Measurements from ENCODE around the gene IFNGR2. TPM values are rescaled to one million over a fixed set of nuclear protein-coding genes. Genes with fewer than 3 reads are reported as not detected.

The IFNGR2 gene, protein sequence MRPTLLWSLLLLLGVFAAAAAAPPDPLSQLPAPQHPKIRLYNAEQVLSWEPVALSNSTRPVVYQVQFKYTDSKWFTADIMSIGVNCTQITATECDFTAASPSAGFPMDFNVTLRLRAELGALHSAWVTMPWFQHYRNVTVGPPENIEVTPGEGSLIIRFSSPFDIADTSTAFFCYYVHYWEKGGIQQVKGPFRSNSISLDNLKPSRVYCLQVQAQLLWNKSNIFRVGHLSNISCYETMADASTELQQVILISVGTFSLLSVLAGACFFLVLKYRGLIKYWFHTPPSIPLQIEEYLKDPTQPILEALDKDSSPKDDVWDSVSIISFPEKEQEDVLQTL
- total RNA-seq, result 59.9 and 64.5 TPM in 2 replicates

DNA sequence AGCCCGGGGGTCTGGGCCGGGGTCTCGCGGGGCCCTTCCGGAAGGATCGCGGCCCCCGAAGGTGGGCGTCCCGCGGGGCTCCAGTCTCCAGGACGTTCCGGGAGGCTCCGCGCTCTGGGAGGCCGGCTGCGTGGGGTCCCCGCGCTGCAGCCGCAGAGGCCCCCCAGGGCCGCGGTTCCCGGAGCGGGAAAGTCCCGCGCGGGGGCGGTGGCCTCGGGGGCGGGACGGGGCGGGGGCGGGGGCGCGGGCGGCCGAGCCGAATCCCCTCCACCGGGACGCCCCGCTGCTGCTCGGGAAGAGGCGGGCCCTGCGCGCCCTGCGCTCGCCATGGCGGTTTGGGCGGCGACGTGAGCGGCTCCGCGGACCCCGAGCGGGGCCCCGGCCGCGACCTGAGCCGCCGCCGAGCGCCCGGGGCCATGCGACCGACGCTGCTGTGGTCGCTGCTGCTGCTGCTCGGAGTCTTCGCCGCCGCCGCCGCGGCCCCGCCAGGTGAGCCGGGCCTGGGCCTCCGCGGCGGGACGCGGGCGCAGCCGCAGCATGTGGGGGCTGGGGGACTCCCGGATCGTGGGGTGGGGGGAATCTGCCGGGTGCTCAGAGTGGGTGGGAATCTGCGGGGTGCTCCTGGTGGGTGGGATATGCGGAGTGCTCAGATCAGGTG lies at the start of gene IFNGR2:
Gene IFNGR2, plus strand, starts transcription at position 286 of the 658 bp plus-strand sequence. Its CDS starts 131 bp downstream, at position 417.
- peak within 1 kb of the TSS; percentile 82 for H3K4me3 ChIP-seq (ENCODE audit: low read depth, low read length)
- TF ChIP-seq, protein P1, sequence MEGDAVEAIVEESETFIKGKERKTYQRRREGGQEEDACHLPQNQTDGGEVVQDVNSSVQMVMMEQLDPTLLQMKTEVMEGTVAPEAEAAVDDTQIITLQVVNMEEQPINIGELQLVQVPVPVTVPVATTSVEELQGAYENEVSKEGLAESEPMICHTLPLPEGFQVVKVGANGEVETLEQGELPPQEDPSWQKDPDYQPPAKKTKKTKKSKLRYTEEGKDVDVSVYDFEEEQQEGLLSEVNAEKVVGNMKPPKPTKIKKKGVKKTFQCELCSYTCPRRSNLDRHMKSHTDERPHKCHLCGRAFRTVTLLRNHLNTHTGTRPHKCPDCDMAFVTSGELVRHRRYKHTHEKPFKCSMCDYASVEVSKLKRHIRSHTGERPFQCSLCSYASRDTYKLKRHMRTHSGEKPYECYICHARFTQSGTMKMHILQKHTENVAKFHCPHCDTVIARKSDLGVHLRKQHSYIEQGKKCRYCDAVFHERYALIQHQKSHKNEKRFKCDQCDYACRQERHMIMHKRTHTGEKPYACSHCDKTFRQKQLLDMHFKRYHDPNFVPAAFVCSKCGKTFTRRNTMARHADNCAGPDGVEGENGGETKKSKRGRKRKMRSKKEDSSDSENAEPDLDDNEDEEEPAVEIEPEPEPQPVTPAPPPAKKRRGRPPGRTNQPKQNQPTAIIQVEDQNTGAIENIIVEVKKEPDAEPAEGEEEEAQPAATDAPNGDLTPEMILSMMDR (conservative IDR thresholded peaks at IDR 0.05; ENCODE audit: low read depth, low read length), result no peak
- no peak for DNase-seq (ENCODE audit: low read depth)

DNA sequence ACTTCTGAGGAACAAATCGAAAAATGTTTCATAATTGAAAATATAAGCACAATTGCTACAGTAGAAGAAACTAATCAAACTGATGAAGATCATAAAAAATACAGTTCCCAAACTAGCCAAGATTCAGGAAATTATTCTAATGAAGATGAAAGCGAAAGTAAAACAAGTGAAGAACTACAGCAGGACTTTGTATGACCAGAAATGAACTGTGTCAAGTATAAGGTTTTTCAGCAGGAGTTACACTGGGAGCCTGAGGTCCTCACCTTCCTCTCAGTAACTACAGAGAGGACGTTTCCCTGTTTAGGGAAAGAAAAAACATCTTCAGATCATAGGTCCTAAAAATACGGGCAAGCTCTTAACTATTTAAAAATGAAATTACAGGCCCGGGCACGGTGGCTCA lies 47.9 kb upstream of the IFNGR2 start:
- TF ChIP-seq, protein P1 (conservative IDR thresholded peaks at IDR 0.05; ENCODE audit: low read depth, low read length), result no peak
- no peak overlapping the region for H3K4me3 ChIP-seq (ENCODE audit: low read depth, low read length)

DNA sequence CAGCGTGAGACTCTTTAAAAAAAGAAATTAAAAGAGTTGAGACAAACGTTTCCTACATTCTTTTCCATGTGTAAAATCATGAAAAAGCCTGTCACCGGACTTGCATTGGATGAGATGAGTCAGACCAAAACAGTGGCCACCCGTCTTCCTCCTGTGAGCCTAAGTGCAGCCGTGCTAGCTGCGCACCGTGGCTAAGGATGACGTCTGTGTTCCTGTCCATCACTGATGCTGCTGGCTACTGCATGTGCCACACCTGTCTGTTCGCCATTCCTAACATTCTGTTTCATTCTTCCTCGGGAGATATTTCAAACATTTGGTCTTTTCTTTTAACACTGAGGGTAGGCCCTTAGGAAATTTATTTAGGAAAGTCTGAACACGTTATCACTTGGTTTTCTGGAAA lies 47.2 kb upstream of the IFNGR2 start:
- H3K4me3 ChIP-seq (ENCODE audit: low read depth, low read length), result no peak overlapping the region
- TF ChIP-seq, protein P1 (conservative IDR thresholded peaks at IDR 0.05; ENCODE audit: low read depth, low read length), result no peak
- no peak for DNase-seq (ENCODE audit: low read depth)

More for the DNA sequence above, 47.9 kb upstream of the IFNGR2 start:
- DNase-seq (ENCODE audit: low read depth), result no peak

DNA sequence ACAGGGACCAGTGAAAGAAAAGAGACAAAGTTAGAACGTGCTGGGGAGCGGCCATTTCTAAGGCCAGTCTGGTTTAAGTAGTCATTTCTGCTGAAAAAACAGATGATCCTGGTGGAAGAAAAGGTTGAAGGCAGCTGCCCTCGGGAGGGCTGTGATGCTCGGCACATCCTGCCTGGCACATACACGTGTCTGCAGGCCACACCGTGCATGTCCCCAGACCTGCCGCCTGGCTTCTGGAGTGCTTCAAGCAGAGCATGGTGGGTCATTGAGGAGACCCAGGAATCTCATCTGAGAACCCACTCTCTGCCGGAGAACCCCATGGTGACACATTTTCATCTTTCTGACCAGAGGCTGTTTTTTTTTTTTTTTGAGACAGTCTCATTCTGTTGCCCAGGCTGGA lies 46.0 kb upstream of the IFNGR2 start:
- TF ChIP-seq, protein P1 (conservative IDR thresholded peaks at IDR 0.05; ENCODE audit: low read depth, low read length), result no peak

DNA sequence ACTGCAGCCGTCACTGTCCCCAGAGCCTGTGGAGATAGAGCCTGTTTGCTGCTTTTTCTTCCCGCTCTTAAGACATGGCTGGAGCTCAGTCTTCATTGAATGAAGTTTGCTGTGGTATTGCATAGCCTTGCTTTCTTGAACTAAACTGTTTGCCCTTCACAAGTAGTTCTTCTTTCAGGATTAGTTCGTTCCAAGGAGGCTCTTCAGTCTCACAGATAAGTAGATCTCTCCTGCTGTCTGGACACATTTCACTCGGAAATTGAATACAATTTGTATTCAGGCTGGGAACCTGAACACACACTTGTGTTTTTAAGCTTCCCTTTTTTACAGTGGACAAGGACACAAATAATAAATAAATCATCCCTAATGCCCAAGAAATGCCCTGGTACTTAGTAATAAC lies 43.8 kb upstream of the IFNGR2 start:
- H3K4me3 ChIP-seq (ENCODE audit: low read depth, low read length), result no peak overlapping the region
- TF ChIP-seq, protein P1 (conservative IDR thresholded peaks at IDR 0.05; ENCODE audit: low read depth, low read length), result no peak
- no peak for DNase-seq (ENCODE audit: low read depth)

More for the DNA sequence above, 46.0 kb upstream of the IFNGR2 start:
- H3K4me3 ChIP-seq (ENCODE audit: low read depth, low read length), result no peak overlapping the region
- no peak for DNase-seq (ENCODE audit: low read depth)

DNA sequence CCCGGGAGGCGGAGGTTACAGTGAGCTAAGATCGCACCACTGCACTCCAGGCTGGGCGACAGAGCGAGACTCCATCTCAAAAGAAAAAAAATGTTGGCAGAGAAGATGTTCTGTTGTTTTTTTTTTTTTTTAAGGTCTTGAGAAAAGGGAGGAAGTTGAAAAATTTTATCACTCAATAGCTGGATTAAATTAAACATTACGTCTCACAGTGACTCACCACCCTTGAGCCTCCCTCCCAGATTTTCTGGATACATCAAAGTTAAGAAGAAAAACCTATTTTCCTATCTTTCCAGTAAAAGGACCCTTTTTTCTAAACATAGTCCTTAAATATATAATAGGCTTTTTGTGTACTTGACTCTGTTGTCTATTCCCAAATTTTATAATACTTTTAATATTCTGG lies 42.9 kb upstream of the IFNGR2 start:
- TF ChIP-seq, protein P1 (conservative IDR thresholded peaks at IDR 0.05; ENCODE audit: low read depth, low read length), result no peak
- DNase-seq (ENCODE audit: low read depth), result no peak
- no peak overlapping the region for H3K4me3 ChIP-seq (ENCODE audit: low read depth, low read length)
